WTC11 (cell line): ENCODE measurements around the gene ARPC1B. TPM values are rescaled to one million over a fixed set of nuclear protein-coding genes. Genes with fewer than 3 reads are reported as not detected.

Experiments
- ATAC-seq: fragments of 200-7000 bp; cut with Tn5 transposase; 2 replicates; pipeline ENCODE4 v1.10.0; 2021; ENCODE audit warnings: mild to moderate bottlenecking, moderate library complexity
- CTCF ChIA-PET: fragments of 300-600 bp; sonication (Branson Sonifier 250); formaldehyde crosslinking; loops from one replicate; lab custom pipeline; 2021; ENCODE audit warnings: antibody characterized with exemption; lab: Charles Lee
- POLR2A ChIA-PET: fragments of 350-600 bp; sonication (Branson Sonifier 250); formaldehyde crosslinking; loops from one replicate; lab custom pipeline; 2021; ENCODE audit warnings: antibody characterized with exemption; lab: Charles Lee
- DNase-seq: peaks from one replicate; pipeline ENCODE4 v3.0.0; 2021; ENCODE audit warnings: low spot score
- H3K27ac Mint-ChIP-seq: 2 replicates; pipeline ENCODE4 v1.8.0; 2021; ENCODE audit warnings: mixed read lengths
- H3K27me3 Mint-ChIP-seq: 2 replicates; pipeline ENCODE4 v1.8.0; 2021; ENCODE audit warnings: low read depth, mild to moderate bottlenecking, moderate library complexity, mixed read lengths
- H3K36me3 Mint-ChIP-seq: 2 replicates; pipeline ENCODE4 v1.8.0; 2021; ENCODE audit warnings: mixed read lengths
- H3K4me1 Mint-ChIP-seq: 2 replicates; pipeline ENCODE4 v1.8.0; 2022; ENCODE audit warnings: mixed read lengths
- H3K4me3 Mint-ChIP-seq: 2 replicates; pipeline ENCODE4 v1.8.0; 2021; ENCODE audit warnings: mild to moderate bottlenecking, moderate library complexity, mixed read lengths
- H3K9me3 Mint-ChIP-seq: 2 replicates; pipeline ENCODE4 v1.8.0; 2021; ENCODE audit warnings: mixed read lengths
- AR ChIP-seq: fragments of 250-450 bp; sonication (Bioruptor Pico); IDR thresholded peaks from 2 replicates; pipeline ENCODE4 v1.9.0; 2021; ENCODE audit warnings: mild to moderate bottlenecking
- ATF3 ChIP-seq: sonication (generic); formaldehyde crosslinking; conservative IDR thresholded peaks from 2 replicates; pipeline ENCODE4 v1.8.1; 2022; ENCODE audit warnings: mild to moderate bottlenecking, missing genetic modification reagents
- ESRRA ChIP-seq: sonication (generic); formaldehyde crosslinking; IDR thresholded peaks from 2 replicates; pipeline ENCODE4 v1.8.1; 2022; ENCODE audit warnings: mild to moderate bottlenecking, missing genetic modification reagents, borderline replicate concordance
- FOXP4 ChIP-seq: sonication (generic); formaldehyde crosslinking; IDR thresholded peaks from 2 replicates; pipeline ENCODE4 v1.8.0; 2022; ENCODE audit warnings: mild to moderate bottlenecking, missing genetic modification reagents
- MYBL2 ChIP-seq: sonication (generic); formaldehyde crosslinking; IDR thresholded peaks from 2 replicates; pipeline ENCODE4 v1.8.1; 2023; ENCODE audit warnings: mild to moderate bottlenecking, moderate library complexity, missing genetic modification reagents
- NR3C1 ChIP-seq: sonication (generic); formaldehyde crosslinking; conservative IDR thresholded peaks from 2 replicates; pipeline ENCODE4 v1.8.1; 2023; ENCODE audit warnings: low read depth, mild to moderate bottlenecking, missing genetic modification reagents
- PRRX2 ChIP-seq: fragments of 250-450 bp; sonication (Bioruptor Pico); IDR thresholded peaks from 2 replicates; pipeline ENCODE4 v1.8.0; 2021; ENCODE audit warnings: mild to moderate bottlenecking
- SMAD3 ChIP-seq: sonication (generic); formaldehyde crosslinking; IDR thresholded peaks from 2 replicates; pipeline ENCODE4 v1.8.0; 2022; ENCODE audit warnings: missing genetic modification reagents, mild to moderate bottlenecking, borderline replicate concordance
- USF1 ChIP-seq: sonication (generic); formaldehyde crosslinking; IDR thresholded peaks from 2 replicates; pipeline ENCODE4 v1.8.0; 2022; ENCODE audit warnings: mild to moderate bottlenecking, missing genetic modification reagents
- ZBTB43 ChIP-seq: sonication (generic); formaldehyde crosslinking; IDR thresholded peaks from 2 replicates; pipeline ENCODE4 v1.8.1; 2023; ENCODE audit warnings: mild to moderate bottlenecking, missing genetic modification reagents
- ZNF138 ChIP-seq: sonication (generic); formaldehyde crosslinking; conservative IDR thresholded peaks from 2 replicates; pipeline ENCODE4 v1.8.1; 2022; ENCODE audit warnings: mild to moderate bottlenecking, moderate library complexity, missing genetic modification reagents
- ZNF671 ChIP-seq: fragments of 250-450 bp; sonication (Bioruptor Pico); IDR thresholded peaks from 2 replicates; pipeline ENCODE4 v1.8.0; 2021; ENCODE audit warnings: mild to moderate bottlenecking
- ZSCAN18 ChIP-seq: fragments of 250-450 bp; sonication (Bioruptor Pico); IDR thresholded peaks from 2 replicates; pipeline ENCODE4 v2.1.2; 2022; ENCODE audit warnings: mild to moderate bottlenecking, moderate library complexity
- total RNA-seq: library from RNA; stranded (reverse); gene quantifications from 3 replicates; pipeline ENCODE4 v1.2.3, GENCODE V29; 2021

ARPC1B gene
- total RNA-seq, 1 experiment from 2014 or later = 66.2 TPM

GRCh38 chr7:99393355-99394187 is 19.0 kb downstream of the ARPC1B start (continued):
- no peak for TF ChIP-seq ZBTB43 (CRISPR knock-in tag)
- TF ChIP-seq AR (CRISPR knock-in tag) = 0 out of 2 replicates have a peak, but pooled peaks have one; percentile 8
- 0 out of 2 replicates have a peak, but pooled peaks have one; percentile 44 for TF ChIP-seq ZNF671
- no peak for TF ChIP-seq PRRX2 (CRISPR knock-in tag)
- TF ChIP-seq FOXP4 (CRISPR knock-in tag) = no peak
- TF ChIP-seq NR3C1 (CRISPR knock-in tag) = no peak
- TF ChIP-seq ESRRA (CRISPR knock-in tag) = 0 out of 2 replicates have a peak, but pooled peaks have one; percentile 53
- no peak for TF ChIP-seq MYBL2 (CRISPR knock-in tag)
- TF ChIP-seq, all 79 proteins: peak for 7

GRCh38 chr7:99394188-99394502 is 19.6 kb downstream of the ARPC1B start:
- POLR2A ChIA-PET = interaction anchor here (0.7 to 3.5 kb wide), 4 partner anchors 15 to 28 kb away, joined by 4 to 37 read pairs (median 6); partner anchors contain the start of genes BUD31 and PDAP1
- Mint-ChIP-seq H3K4me1 (peaks cover 12% of the 10 kb centered on the region), H3K4me3 (peak overlapping the region; percentile 77), H3K27me3 (no peaks in the 10 kb centered on the region), H3K36me3 (peaks cover 36% of the 10 kb centered on the region), H3K27ac (peak overlapping the region; percentile 98), H3K9me3 (no peaks in the 10 kb centered on the region)
- ATAC-seq = no peak
- CTCF ChIA-PET = interaction anchor here (2.5 kb wide), 1 partner anchor 28 kb away, joined by 15 read pairs; no protein-coding TSS in a partner anchor
- no peak for TF ChIP-seq ZNF138 (CRISPR knock-in tag)
- no peak for TF ChIP-seq ZSCAN18
- no peak for TF ChIP-seq ATF3 (CRISPR knock-in tag)
- TF ChIP-seq SMAD3 (CRISPR knock-in tag) = 0 out of 2 replicates have a peak, but pooled peaks have one; percentile 2
- no peak for TF ChIP-seq USF1 (CRISPR knock-in tag)
- DNase-seq = no peak
